RWPE2 (cell line): Measurements from ENCODE around the gene RTN4RL1.
A peak's percentile ranks its signal among the peaks of the same experiment; 100 is the strongest.

Experiments used
- ATAC-seq: fragments of 200-7000 bp; cut with Tn5 transposase; 3 replicates; pipeline ENCODE4 v1.9.1; 2021; ENCODE audit warnings: low read depth
- DNase-seq: peaks from one replicate; pipeline ENCODE4 v3.0.0-alpha.2; 2020; ENCODE audit warnings: low spot score
- H3K27ac ChIP-seq: fragments of 450-650 bp; 2 replicates; pipeline ENCODE4 v1.5.1; 2017; ENCODE audit warnings: mild to moderate bottlenecking; ENCODE audit not compliant: poor library complexity, severe bottlenecking
- H3K27me3 ChIP-seq: fragments of 250-450 bp; sonication (Bioruptor Pico); 2 replicates; pipeline ENCODE4 v1.5.1; 2021; ENCODE audit warnings: mild to moderate bottlenecking, moderate library complexity; ENCODE audit not compliant: insufficient read depth, poor library complexity, severe bottlenecking
- H3K36me3 ChIP-seq: fragments of 250-450 bp; sonication (Bioruptor Pico); 2 replicates; pipeline ENCODE4 v1.5.1; 2020; ENCODE audit warnings: low read depth, mild to moderate bottlenecking, moderate library complexity
- H3K4me1 ChIP-seq: fragments of 250-450 bp; sonication (Bioruptor Pico); 2 replicates; pipeline ENCODE4 v1.5.1; 2021; ENCODE audit warnings: mild to moderate bottlenecking, moderate library complexity; ENCODE audit not compliant: insufficient read depth, poor library complexity, severe bottlenecking
- H3K4me3 ChIP-seq: fragments of 250-450 bp; sonication (Bioruptor Pico); 2 replicates; pipeline ENCODE4 v1.5.1; 2021; ENCODE audit warnings: mild to moderate bottlenecking, moderate library complexity; ENCODE audit not compliant: severe bottlenecking
- H3K9me3 ChIP-seq: fragments of 250-450 bp; sonication (Bioruptor Pico); 2 replicates; pipeline ENCODE4 v1.5.1; 2021; ENCODE audit warnings: mild to moderate bottlenecking, moderate library complexity; ENCODE audit not compliant: severe bottlenecking
- CTCF ChIP-seq: fragments of 450-650 bp; IDR thresholded peaks from one replicate; pipeline ENCODE4 v1.5.1; 2017; ENCODE audit warnings: mild to moderate bottlenecking, moderate library complexity; ENCODE audit not compliant: poor library complexity, severe bottlenecking

RTN4RL1 gene

GRCh38 chr17:2003525-2003924 lies 21.6 kb downstream of the RTN4RL1 start:
- TF ChIP-seq CTCF, result no peak
- no peak for ATAC-seq

GRCh38 chr17:2002767-2003329 lies 22.3 kb downstream of the RTN4RL1 start:
- TF ChIP-seq CTCF, result no peak
- no peaks in the 10 kb centered on the region for H3K4me1 ChIP-seq
- H3K27ac ChIP-seq, result no peak overlapping the region
- H3K4me3 ChIP-seq, result no peak overlapping the region
- ATAC-seq (no peak), DNase-seq (no peak)
- no peaks in the 10 kb centered on the region for H3K36me3 ChIP-seq
- H3K9me3 ChIP-seq, result no peaks in the 10 kb centered on the region
- H3K27me3 ChIP-seq, result no peaks in the 10 kb centered on the region

More at GRCh38 chr17:2003525-2003924, 21.6 kb downstream of the RTN4RL1 start:
- Histone ChIP-seq H3K27me3 (no peaks in the 10 kb centered on the region), H3K4me3 (no peak overlapping the region), H3K27ac (no peak overlapping the region), H3K4me1 (no peaks in the 10 kb centered on the region), H3K9me3 (no peaks in the 10 kb centered on the region), H3K36me3 (no peaks in the 10 kb centered on the region)
- no peak for DNase-seq

- peak; percentile 64 for ATAC-seq
- DNase-seq, result no peak
- no peaks in the 10 kb centered on the region for H3K27me3 ChIP-seq
- H3K27ac ChIP-seq, result no peak overlapping the region
- no peaks in the 10 kb centered on the region for H3K36me3 ChIP-seq
- no peak overlapping the region for H3K4me3 ChIP-seq
- no peaks in the 10 kb centered on the region for H3K9me3 ChIP-seq
- no peak for TF ChIP-seq CTCF
- no peaks in the 10 kb centered on the region for H3K4me1 ChIP-seq
Observed at GRCh38 chr17:1999557-2000251, 25.4 kb downstream of the RTN4RL1 start.

- ATAC-seq, result no peak
- Histone ChIP-seq H3K4me3 (no peak overlapping the region), H3K36me3 (no peaks in the 10 kb centered on the region), H3K27me3 (no peaks in the 10 kb centered on the region), H3K4me1 (no peaks in the 10 kb centered on the region), H3K27ac (no peak overlapping the region), H3K9me3 (no peaks in the 10 kb centered on the region)
- TF ChIP-seq CTCF, result no peak
- no peak for DNase-seq
Observed at GRCh38 chr17:1997927-1998742, 27.0 kb downstream of the RTN4RL1 start.
